Mononuclear cell (primary cell): ENCODE results near the gene RTN4RL2. TPM values are rescaled to one million over a fixed set of nuclear protein-coding genes. Genes with fewer than 3 reads are reported as not detected.

Source experiments
- H3K27me3 ChIP-seq: 2 replicates; pipeline ENCODE4 v1.6.0; 2011; ENCODE audit warnings: low read length, control low read depth; ENCODE audit not compliant: insufficient read depth
- H3K4me1 ChIP-seq: 2 replicates; pipeline ENCODE4 v1.5.1; 2011; ENCODE audit warnings: mild to moderate bottlenecking, low read length, control low read depth; ENCODE audit not compliant: insufficient read depth
- H3K4me3 ChIP-seq: 2 replicates; pipeline ENCODE4 v1.5.1; 2011; ENCODE audit warnings: mild to moderate bottlenecking, low read length, moderate library complexity
- H3K9me3 ChIP-seq: 2 replicates; pipeline ENCODE4 v1.5.1; 2011; ENCODE audit warnings: low read depth, mild to moderate bottlenecking, control low read depth, low read length
- total RNA-seq: library from RNA; depleted of rRNA; stranded (reverse); fragments of >200 nt; gene quantifications from one replicate; pipeline ENCODE4 v1.2.3, GENCODE V29; 2012

Gene RTN4RL2
- total RNA-seq, 1 donor, result 0.10 TPM

DNA sequence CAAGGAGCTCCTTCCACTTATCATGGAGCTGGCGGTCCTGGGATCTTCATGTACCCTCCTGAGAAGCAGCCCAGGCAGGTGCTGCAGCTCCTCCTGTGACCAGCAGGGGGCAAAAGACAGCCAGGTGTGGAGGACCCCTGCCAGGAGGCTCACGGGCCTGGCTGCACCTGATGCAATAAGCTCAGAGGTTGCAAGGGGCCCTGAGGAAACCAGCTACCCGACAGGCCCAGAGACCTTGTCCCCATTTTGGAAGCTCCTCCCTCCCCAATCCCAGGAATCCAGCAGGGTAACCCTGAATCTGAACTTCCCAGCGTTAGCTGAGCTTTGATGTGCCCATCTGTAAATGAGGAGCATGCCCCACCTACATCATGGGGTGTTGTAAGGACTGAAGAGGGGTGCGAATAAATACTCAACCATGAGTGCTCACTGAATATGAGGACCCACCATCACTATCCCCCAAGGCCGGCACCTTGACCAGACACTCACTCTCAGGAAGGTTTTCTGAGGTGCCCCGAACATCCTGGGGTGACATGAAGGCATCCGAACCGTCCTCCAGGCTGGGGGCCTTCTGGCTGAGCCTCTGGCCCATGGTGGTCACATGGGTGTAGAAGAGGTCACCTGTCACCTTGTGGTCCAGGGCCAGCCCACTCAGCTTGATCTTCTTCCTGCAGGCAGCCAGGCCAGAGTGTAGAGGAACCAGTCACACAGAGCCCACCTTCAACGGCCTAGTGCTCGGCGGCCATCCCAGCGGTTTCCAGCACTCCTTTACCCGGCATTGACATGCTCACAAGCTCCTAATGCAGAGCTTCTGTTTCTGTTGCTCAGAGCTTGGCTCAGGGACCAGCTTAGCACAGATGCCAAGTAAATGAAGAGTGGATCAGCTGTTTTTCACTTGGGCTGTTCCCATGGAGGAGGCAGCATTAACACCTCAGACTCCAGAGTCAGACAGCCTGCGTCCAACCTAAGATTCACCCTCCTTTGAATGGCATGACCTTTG is 33.5 kb downstream of the RTN4RL2 start:
- Histone ChIP-seq H3K27me3 (no peaks in the 10 kb centered on the region), H3K9me3 (no peaks in the 10 kb centered on the region), H3K4me3 (no peak overlapping the region), H3K4me1 (peaks cover 5% of the 10 kb centered on the region)

GRCh38 chr11:57496109-57496820 is 35.9 kb downstream of the RTN4RL2 start:
- Histone ChIP-seq H3K4me3 (no peak overlapping the region), H3K9me3 (no peaks in the 10 kb centered on the region), H3K27me3 (no peaks in the 10 kb centered on the region), H3K4me1 (peaks cover 13% of the 10 kb centered on the region)

GRCh38 chr11:57497303-57498247 is 37.2 kb downstream of the RTN4RL2 start:
- Histone ChIP-seq H3K4me1 (peaks cover 13% of the 10 kb centered on the region), H3K9me3 (no peaks in the 10 kb centered on the region), H3K27me3 (no peaks in the 10 kb centered on the region), H3K4me3 (no peak overlapping the region)

DNA sequence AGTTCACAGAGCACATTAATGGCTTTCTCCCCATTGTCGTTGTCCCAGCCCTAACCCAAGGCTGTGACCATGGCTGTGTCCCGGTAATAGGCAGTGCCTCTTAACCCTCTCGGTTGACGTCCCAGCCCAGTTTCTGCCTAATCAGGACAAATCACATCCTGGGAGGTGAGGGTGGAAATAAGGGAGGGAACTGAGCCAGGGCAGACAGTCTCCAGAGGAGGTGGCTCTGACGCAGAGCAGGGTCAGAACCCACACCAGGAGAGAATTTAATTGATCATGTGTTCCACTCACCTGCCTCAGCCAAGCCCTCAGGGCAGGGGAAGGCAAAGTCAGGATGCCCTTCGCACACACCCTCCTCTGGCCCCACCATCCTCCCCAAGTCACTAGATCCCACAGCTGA is 38.2 kb downstream of the RTN4RL2 start:
- no peaks in the 10 kb centered on the region for H3K27me3 ChIP-seq
- peaks cover 10% of the 10 kb centered on the region for H3K4me1 ChIP-seq
- no peak overlapping the region for H3K4me3 ChIP-seq
- no peaks in the 10 kb centered on the region for H3K9me3 ChIP-seq

DNA sequence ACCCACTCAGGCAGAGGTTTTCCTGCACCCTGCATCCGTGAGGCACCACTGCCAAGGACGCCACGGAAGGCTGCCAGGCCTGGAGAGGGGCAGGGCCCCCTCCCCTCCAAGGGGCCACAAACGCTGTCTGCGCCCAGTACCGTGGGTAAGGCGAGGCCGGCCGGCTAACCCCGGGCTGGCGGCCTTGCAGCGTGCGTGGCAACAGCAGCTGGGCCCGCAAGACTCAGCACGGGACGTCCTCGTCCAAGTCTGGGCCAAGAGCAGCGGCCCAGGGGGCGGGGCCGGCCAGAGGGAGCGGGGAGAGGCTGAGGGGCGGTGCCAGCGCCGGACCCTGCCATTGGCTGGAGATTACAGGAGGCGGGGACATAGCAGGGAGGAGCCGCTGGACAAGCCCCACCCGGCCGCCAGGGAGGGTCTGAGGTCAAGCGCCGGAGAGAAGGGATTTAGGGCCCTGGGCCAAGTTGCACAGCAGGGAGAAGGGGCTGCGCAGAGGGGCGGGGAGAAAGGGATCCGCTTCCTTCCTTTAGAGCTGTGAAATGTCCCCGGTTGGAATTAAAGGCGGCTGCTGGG is 39.2 kb downstream of the RTN4RL2 start:
- H3K4me1 ChIP-seq, result peaks cover 8% of the 10 kb centered on the region
- H3K9me3 ChIP-seq, result no peaks in the 10 kb centered on the region
- no peaks in the 10 kb centered on the region for H3K27me3 ChIP-seq
- no peak overlapping the region for H3K4me3 ChIP-seq

DNA sequence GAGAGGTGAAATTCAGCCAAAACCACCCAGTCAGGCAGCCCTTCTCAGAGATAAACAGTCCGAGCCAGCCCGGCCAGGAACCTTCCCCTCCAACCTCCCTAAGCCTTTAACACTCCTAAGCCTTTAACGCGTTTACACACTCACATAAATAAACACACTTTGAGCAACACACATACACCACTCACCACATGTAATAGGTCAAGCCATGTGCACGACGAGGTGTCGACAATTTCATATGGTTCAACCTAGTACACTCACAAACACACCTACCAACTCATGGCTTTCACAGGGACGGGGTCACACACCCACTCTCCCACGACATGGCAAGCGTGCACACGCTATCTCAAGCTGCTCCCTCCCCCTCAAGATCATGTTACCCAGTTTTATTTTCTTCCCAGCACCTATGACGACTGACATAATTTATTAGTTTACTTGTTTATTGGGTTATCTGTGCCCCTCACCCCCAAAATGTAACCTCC is 39.7 kb downstream of the RTN4RL2 start:
- no peaks in the 10 kb centered on the region for H3K9me3 ChIP-seq
- H3K4me1 ChIP-seq, result peaks cover 8% of the 10 kb centered on the region
- no peaks in the 10 kb centered on the region for H3K27me3 ChIP-seq
- no peak overlapping the region for H3K4me3 ChIP-seq

DNA sequence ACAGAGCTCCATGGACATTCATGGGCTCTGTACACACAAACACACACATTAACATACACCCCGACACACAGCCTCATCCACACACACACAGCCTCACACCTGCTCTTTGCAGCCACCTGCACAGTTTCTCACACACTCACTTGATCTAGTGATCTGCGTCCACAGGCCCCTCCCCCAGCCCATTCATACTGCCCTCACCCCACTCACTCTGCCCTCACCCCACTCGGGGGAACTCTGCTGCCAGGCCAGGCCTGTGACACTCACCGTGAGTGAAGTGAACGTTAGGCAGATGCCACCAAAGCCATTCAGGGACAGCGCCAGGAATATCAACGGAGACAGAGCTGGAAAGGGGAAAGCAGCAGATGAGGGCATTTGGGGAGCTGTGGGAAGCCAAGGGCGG is 40.2 kb downstream of the RTN4RL2 start:
- peaks cover 8% of the 10 kb centered on the region for H3K4me1 ChIP-seq
- no peaks in the 10 kb centered on the region for H3K27me3 ChIP-seq
- no peak overlapping the region for H3K4me3 ChIP-seq
- no peaks in the 10 kb centered on the region for H3K9me3 ChIP-seq

DNA sequence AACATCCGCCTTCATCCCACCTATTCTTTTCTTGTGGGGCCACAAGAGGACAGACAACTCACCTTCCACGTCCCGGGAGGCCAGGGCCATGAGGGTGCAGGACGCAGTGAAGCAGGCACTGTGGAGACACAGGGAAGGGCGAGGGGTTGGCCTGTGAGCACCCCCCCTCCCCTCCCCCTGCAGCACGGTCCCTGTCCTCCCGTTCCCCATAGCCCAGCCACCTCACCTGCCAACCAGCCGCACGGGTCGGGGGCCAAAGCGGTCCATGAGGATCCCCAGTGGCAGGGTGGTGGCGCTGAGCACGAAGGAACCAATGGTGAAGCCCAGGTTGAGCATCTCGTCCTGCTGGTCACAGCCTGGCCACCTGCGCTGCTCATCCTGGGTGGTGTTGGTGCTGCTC is 40.6 kb downstream of the RTN4RL2 start:
- H3K4me3 ChIP-seq, result no peak overlapping the region
- no peaks in the 10 kb centered on the region for H3K27me3 ChIP-seq
- H3K4me1 ChIP-seq, result peaks cover 8% of the 10 kb centered on the region
- no peaks in the 10 kb centered on the region for H3K9me3 ChIP-seq

- no peak overlapping the region for H3K4me3 ChIP-seq
- no peaks in the 10 kb centered on the region for H3K9me3 ChIP-seq
- H3K27me3 ChIP-seq, result no peaks in the 10 kb centered on the region
- peaks cover 8% of the 10 kb centered on the region for H3K4me1 ChIP-seq
Observed at GRCh38 chr11:57501953-57502352, 41.6 kb downstream of the RTN4RL2 start.

GRCh38 chr11:57502376-57502775 is 42.0 kb downstream of the RTN4RL2 start:
- Histone ChIP-seq H3K9me3 (no peaks in the 10 kb centered on the region), H3K27me3 (no peaks in the 10 kb centered on the region), H3K4me1 (peaks cover 8% of the 10 kb centered on the region), H3K4me3 (no peak overlapping the region)

- H3K4me1 ChIP-seq, result peaks cover 8% of the 10 kb centered on the region
- H3K9me3 ChIP-seq, result no peaks in the 10 kb centered on the region
- no peak overlapping the region for H3K4me3 ChIP-seq
- no peaks in the 10 kb centered on the region for H3K27me3 ChIP-seq
Observed at GRCh38 chr11:57502870-57503269, 42.5 kb downstream of the RTN4RL2 start.

- Histone ChIP-seq H3K9me3 (no peaks in the 10 kb centered on the region), H3K4me1 (peaks cover 4% of the 10 kb centered on the region), H3K27me3 (no peaks in the 10 kb centered on the region), H3K4me3 (no peak overlapping the region)
Observed at GRCh38 chr11:57504511-57504910, 44.2 kb downstream of the RTN4RL2 start.

DNA sequence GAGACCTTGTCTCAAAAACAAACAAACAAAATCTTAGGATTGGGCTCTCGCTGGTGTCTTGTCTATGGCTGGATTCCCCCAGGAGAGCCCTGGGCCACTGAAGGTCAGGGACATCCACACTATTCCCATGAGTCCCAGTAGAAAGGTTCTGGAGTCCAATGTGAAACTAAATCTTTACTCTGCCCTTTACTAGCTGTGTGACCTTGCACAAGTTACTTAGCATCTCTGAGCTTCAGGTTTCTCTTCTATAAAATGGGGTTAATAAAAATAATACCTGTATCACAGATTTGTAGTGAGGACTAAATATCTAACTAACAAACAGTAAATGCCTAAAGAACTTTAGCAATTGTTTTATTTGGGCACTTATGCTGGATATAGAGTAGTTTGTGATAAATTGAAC is 46.2 kb downstream of the RTN4RL2 start:
- H3K4me3 ChIP-seq, result no peak overlapping the region
- H3K27me3 ChIP-seq, result no peaks in the 10 kb centered on the region
- no peaks in the 10 kb centered on the region for H3K9me3 ChIP-seq
- H3K4me1 ChIP-seq, result no peaks in the 10 kb centered on the region
